ENCODE data around the gene USP35.

USP35 gene

DNA sequence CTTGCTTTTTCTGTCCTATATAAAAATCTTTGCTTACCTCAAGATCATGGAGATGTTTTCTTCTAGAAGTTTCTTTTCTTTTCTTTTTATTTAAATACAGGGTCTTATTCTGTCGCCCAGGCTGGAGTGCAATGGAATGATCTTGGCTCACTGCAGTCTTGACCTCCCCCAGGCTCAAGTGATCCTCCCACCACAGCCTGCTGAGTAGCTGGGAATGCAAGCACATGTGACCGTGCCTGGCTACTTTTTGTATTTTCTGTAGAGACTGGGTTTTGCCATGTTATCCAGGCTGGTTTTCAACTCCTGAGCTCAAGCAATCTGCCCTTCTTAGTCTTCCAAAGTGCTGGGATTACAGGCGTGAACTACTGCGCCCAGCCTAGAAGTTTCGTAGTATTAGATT lies 45.3 kb downstream of the USP35 start:
- ATAC-seq: no peak

DNA sequence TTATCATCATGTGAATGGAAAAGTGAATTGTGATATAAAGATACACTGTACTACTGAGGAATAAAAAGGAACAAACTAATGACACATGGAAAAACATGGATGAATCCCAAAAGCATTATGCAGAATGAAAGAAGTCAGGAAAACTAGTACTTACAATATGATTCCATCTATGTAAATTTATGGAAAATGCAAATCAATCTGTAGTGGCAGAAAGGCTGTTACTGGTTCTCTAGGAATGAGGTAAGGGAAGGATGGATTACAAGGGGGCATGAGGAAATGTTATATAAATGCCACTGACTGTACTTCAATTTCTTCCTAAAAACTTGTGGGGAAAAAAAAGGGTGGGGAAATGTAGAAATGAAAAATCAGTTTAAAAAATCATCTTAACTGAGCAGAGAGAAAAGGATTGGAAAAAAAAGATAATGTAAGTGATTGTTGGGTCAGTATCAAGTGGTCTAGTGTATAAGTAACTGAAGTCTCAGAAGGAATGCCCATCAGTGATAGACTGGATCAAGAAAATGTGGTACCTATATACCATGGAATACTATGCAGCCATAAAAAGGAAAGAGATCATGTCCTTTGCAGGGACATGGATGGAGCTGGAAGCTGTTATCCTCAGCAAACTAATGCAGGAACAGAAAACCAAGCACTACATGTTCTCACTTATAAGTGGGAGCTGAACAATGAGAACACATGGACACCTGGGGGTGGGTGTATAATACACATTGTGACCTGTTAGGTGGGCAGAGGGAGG lies 48.8 kb downstream of the USP35 start:
- no peak for ATAC-seq

DNA sequence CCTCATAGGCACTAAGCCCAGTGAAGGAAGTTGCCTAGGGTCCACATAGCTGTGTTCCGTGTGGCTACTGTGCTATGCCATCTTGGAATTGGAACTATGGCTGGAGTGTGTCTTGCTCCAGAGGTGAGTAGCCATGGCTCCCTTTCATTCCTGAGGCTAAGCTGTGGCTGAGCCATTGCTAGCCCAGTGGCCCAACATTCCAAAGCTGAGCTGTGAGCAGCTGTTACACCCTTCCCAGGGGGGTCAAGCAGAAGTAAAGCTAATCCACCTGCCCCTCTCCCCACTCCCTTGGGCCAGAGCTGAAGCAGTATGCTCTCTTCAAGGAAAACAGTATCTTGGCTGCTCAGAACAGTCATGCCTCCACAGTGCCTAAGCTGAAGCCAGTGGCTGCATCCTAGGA lies 51.1 kb downstream of the USP35 start:
- no peak for ATAC-seq

DNA sequence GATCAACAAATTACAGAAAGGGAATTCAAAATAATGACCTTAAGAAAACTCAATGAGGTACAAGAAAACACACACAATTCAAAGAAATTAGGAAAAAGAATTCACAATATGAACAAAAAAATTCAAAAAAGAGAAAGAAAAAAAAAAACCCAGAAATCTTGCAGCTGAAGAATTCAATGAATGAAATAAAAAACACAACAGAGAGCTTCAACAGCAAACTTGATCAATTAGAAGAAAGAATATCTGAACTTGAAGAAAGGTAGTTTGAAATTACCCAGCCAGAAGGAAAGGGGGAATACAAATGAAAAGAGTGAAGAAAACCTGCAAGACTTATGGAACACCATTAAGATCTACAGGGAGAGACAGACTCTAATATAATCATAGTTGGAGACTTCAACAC lies 52.8 kb downstream of the USP35 start:
- no peak for ATAC-seq

DNA sequence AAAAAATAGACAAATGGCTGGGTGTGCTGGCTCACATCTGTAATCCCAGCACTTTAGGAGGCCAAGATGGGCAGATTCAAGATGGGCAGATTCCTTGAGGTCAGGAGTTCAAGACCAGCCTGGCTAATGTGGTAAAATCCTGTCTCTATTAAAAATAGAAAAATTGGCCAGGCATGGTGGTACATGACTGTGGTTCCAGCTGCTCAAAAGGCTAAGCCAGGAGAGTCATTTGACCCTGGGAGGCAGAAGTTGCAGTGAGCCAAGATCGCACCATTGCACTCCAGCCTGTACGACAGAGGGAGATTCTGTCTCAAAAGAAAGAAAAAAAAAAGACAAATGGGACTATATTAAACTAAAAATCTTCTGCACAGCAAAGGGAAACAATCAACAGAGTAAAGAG lies 55.4 kb downstream of the USP35 start:
- ATAC-seq: no peak

DNA sequence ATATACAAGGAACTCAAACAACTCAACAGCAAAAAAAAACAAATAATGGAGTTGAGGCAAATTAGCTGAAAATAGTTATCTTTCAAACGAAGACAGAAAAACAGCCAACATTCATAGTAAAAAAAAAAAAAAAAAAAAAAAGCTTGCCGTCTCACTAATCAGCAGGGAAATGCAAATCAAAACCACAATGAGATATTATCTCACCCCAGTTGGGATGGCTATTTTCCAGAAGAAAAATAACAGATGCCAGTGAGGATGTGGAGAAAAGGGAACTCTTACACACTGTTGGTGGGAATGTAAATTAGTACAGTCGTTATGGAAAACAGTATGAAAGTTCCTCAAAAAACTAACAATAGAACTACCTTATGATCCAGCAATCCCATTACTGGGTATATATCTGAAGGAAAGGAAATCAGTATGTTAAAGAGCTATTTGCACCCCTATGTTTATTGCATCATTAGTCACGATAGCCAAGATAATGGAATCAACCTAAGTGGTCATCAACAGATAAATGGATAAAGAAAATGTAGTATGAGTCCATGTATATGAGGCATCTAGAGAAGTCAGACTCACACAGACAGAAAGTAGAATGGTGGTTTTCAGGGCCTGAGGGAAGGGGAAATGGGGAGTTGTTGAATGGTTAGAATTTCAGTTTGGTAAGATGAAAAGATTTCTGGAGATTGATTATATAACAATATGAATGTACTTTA lies 56.0 kb downstream of the USP35 start:
- no peak for ATAC-seq

DNA sequence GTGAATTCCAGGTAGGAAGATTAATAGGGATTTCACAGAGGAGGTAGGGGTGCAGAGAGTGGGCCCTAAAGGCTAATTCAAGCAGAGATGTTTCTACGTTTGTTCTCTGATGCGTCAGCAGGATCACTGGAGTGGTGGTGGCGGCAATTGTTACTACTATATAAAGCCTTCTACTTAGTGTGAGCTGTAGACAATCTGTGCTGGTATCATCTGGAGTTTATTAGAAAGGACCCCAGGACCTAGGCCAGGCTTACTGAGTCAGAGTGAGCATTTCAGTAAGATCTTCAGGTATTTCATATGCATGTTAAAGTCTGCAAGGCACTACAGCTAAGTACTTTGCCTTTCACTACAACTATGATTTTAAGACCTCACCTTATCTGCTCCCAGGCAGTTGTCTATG lies 59.5 kb downstream of the USP35 start:
- no peak for ATAC-seq

DNA sequence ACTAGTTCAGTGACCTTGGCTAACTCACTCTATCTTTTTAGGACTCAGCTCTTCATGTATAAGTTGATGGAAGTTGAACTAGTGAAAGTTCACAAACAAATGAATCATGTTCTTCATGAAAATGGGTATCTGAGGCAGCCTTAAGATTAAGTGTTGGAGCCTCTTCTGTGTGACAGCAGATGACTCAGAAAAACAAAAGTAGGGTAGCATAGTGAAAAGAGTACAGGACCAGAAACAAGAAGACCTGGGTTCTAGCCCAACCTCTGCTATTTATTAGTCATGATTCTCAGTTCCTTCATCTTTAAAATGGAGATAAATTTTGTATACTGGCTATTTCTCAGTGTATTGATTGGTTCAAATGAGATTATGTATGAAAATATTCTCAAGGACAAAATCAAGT lies 60.2 kb downstream of the USP35 start:
- peak; percentile 48 to 60 for ATAC-seq

DNA sequence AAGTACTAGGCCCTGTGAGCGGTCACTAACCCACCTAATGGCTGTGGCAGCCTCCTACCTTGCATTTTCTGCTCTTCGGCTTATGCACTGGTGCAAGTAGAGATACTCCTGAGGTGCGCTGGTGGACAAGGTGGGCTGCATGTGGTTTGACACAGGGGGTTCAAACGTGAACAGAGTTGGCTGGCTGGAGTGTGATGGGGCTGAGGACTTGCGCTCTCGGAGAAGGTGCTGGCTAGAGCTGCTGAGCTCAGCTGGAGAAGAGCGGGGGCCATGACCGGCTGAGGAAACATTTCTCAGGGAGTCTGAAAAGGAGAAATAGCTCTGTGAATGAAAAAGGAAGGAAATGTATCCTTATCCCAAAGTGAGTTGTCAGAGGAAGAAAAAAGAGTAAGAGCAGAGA lies 61.4 kb downstream of the USP35 start:
- no peak for ATAC-seq

DNA sequence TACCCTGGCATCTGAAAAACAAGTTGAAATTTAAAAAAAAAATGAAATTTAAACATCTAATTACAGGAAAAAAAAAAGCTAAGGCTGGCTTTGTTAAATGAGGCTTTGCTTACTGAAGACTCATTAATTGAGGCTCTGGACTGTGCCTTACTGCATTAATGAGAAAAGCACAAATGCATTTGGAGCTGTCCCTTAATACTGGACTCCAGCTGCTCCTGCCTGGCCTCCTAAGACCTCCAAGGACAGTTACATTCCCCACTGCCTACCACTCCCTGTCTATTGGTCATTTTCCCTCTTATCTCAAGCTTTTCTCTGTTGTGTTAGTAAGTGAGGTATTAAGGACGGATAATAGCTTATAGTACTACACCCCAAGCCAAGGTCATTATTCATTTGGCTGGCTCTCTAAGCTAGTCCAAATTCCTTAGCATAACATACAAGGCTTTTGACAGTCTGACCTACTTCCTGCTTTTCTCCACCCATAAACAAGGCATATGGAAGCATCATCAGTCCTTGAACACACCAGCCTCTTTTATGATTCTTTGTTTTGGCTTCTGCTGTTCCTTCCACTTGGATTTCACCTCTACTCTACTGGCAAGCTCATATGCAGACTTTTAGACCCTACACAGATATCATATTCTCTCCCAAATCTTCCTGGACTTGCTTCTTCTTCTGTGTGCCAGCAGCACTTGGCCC lies 62.5 kb downstream of the USP35 start:
- ATAC-seq: no peak

DNA sequence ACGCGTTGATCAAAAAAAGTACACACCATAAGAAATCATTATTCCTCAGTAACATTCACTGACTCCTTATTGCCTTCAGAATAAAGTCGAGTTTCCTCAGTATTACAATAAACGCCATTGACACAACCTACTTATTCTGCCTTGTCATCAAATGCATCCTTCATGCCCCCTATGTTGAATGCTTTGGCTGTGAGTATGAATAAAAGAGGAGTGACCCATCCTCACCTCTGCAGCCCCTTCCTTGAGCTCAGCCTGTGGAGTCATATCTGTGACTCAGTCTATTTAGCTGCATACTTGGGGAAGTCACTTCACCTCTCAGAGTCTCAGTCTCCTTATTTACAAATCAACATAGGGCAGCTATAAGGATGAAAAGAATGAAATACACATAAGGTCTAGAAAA lies 65.1 kb downstream of the USP35 start:
- no peak for ATAC-seq

DNA sequence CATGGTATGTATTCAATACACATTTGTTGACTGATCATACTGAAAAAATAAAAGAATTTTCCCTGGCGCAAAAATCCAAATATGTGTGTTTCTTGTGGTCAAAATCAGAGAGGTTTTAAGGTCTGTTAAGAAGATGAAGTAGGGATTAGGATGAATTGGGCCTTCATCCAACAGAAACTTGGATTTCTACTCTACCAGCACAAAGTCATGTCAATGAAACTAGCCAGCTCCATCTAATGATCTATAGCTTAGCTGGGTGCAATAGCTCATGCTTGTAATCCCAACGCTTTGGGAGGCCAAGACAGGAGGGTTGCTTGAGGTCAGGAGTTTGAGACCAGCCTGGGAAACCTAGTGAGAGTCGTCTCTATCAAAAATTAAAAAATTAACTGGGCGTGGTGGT lies 65.5 kb downstream of the USP35 start:
- no peak for ATAC-seq

DNA sequence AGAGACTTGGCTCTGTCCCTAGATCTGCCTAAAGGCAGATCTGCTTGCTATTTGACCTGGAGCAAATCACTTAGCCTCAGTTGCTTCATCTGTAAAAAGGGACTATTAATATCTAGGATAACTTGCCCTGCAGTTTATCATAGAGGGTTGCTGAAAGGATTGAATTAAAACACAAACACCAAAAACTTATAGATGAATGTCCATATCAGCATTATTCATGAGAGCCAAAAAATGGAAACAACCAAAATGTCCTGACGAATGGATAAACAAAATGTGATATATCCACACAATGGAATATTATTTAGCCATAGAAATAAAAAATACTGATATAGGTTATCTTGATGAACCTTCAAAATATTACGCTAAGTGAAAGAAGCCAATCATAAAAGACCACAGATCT lies 67.2 kb downstream of the USP35 start:
- no peak for ATAC-seq

DNA sequence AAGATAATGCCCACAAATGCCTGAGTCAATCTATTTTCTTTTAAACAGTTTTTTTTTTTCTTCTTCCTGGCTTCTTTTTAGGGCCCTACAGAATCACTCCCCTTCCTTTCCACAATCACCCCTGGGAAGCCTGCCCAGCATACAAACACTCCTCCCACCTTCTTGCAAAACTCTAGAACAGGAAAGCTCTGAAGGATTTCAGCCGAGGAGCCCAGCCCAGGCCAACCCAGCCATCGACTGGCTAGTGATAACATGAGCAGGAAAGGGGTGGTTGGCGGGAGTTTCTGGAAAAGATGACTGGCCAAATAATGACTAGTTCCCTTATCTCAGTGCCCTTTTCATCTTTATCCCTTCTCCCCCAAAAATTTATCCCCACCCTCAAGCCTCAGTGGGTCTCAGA lies 68.2 kb downstream of the USP35 start:
- ATAC-seq: no peak

DNA sequence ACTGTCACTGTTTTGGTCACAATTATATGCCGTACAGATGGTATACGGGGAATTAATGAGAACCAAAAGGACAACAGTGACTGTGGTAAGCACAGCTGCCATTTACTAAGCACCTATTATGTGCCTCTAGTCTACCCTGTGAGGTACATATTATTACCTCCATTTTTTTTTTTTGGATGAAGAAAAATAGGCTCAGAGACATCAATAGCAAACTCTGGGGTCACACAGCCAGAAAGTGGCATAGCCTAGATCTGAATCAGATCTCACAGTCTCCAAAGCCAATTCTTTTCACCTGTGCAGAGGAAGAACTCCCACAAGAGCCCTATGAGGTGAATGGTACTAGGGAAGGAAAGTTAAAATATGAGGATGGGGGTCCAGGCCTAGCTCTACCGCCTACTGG lies 68.9 kb downstream of the USP35 start:
- ATAC-seq: no peak

DNA sequence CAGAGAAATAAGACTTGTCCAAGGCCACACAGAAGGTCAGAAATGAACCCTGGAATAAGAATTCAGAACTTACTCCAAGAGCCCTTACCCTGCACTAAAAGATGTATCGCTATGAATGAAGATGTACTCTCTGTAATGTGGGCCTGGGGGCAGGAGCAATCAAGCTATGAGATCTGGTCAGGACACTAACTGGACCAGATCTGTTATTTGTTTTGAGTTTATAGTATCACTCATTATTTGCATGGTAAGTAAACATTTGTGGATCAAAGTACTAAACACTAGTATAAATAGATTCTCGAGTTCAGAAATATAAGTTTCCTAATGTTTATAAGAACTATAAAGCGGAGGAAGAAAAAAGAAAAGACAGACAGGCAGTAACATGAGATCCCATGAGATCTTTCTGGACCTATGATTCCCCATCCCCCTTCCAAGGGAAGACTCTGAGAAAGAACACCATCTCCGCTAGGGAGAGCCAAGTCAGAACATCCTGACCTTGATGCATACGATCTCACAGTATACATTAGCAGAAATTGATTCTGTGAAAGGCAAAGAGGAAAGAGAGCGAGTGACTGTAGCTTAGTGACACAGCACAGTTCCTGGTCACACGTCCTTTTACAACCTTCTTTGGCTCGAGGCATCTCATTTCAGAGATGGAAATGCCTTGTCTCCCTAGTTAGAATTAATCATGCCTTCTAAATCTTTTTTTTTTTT lies 71.2 kb downstream of the USP35 start:
- no peak for ATAC-seq

DNA sequence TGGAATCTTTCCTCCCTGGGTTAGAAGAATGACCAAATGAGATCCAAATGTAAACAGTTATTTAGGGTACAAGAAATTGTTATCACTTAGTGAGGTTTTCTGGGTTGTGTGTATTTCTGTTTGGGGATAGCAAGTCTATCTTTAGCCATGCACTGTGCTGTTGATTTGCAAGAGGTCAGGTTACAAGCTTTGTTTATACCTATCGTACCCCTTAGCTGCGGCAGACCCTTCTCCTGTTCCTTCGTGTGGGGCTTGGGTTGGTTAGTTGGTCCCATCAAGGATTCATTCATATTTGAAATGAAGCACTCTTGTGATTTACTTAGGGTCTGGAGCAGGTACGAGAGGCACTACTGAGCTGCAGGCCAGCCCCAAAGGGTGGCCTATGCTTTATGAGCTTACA lies 72.6 kb downstream of the USP35 start:
- ATAC-seq: no peak

DNA sequence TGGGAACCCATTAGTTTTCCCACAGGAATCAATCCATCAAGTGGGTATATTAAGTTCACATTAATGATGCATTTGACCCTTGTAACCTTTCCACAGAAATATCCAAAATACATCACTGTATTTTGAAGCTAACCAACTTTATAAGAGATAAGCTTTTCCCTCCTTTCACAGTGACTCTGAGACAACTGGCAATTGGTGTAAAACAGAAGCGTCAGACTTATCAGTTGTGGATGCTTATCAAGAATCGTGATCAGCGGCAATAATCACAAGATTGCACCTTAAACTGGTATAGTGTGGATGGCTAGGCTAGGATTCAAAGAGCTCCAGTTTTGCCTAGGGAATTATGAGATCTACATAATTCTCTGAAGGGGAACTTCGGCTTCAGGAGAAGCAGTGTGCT lies 73.1 kb downstream of the USP35 start:
- no peak for ATAC-seq

DNA sequence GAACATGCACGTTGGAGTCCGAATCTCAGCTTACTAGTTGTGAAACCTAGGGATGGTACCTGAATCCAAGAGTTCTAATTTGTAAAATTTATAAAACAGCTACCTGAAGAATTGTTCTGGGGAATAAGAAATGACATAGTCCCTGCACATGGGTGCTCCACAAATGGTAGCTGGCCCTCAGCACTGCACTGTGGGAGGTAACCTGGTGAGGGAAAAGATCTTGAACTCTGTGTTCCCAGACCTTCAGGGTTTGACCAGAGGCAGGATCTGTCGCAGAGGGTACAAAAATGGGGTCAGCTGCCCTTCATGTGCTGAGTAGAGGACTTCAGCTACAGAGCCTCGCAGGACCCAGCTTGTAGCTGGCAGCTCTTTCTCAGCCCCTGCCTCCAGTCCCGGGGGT lies 73.5 kb downstream of the USP35 start:
- no peak for ATAC-seq

DNA sequence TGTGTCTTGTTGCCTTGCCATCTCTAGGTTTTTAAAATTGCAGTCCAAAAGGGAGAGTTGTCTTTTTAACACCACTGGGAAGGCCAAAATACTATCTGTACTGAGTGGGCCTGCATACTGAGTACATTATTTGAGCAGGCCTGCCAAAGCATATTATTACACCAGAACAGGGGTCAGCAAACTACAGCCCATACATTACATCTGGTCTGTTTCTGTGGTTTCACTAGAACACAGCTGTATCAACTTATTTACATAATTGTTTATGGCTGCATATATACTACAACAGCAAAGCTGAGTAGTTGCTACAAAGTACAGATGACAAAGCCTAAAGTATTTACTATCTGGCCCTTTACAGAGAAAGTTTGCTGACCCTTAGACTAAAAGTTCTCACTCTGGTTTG lies 74.0 kb downstream of the USP35 start:
- ATAC-seq: no peak
